Iris pigment epithelial cell (primary cell): Measurements from ENCODE around the gene TMEM138.

ENCODE experiments used
- DNase-seq: peaks from one replicate; pipeline ENCODE4 v3.0.0-alpha.2; 2011; ENCODE audit warnings: low read depth

TMEM138 gene

DNA sequence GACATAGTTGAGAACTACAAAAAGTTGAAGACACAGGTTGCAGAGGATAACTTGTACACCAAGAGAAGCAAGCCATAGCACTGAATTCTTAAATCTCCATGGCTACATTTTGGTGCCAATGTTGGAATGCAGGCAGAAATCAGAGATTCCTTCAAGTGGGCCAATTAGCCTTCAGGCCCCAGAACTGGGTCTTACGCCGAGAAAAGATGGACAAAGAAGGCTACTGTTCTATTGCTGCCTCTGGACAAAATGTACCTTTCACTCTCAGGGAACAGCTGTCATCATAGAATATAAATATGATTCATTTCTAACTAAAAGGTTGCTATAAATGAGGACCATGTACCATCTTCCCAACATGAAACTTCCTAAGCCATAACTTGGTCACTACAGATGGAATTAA is 43.9 kb downstream of the TMEM138 start:
- DNase-seq: no peak

DNA sequence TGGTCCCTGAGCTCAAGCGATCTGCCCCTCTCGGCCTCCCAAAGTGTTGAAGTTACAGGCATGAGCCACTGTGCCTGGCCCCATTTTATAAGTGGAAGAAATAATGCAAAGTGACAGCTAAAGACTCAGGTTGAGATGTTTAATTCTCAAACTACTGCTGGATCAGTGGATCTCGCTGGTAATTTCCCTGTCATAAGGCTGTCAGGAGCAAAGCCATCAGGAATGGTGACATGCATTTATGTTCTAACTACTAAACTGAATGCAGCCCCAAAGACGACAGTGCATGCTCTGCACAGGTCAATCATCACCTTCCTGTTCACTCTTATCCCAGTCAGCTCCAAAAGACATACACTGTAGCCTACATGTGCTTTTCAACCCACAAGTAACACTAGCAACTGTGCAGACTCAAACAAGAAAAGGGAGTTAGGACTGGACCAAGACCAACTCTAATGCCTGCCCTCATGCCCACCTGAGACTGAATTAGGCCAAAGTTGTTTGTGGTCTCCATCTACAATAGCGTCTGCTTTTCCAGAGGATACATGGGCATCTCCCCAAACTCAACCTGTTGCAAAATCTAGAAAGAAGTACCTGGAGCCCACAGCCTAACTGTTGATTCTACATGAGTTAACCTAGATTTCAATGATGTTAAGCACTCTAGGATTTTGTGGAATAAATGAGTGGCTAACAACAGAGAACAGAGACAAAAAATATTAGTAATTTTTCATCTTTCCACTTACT is 45.0 kb downstream of the TMEM138 start:
- no peak for DNase-seq

DNA sequence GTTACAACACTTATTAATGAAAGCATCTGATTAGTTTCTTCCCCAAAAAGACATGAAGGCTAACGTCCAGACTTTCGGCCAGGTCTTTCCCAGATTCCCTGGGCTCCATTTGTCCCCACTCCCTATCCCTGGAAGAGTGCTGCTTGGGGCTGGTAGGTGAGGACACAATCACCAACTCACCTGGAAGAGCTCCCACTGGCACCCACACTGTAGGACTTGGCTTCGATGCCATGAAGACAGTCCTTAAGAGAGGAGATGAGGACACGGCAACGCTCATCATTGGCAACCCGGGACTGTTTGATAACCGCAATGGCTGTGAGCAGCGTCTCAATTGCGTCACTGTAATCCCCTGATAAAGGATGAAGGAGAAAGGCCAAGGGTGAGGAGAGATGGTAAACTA is 49.4 kb downstream of the TMEM138 start:
- no peak for DNase-seq

DNA sequence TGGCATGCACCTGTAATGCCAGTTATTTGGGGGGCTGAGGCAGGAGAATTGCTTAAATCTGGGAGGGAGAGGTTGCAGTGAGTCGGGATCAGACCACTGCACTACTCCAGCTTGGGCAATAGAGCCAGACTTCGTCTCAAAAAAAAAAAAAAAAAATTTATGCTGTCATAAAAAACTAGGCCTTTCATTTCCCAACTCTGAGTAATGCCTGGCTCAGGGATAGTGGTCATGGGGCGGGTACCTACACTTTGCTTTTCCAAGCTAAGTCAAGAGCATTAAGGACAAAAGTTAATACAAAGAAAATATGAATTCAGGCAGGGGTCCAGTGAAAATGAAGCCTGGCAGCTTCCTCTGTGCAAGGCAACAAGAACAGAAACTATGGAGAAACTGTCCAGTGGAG is 51.3 kb downstream of the TMEM138 start:
- DNase-seq: peak; percentile 40

DNA sequence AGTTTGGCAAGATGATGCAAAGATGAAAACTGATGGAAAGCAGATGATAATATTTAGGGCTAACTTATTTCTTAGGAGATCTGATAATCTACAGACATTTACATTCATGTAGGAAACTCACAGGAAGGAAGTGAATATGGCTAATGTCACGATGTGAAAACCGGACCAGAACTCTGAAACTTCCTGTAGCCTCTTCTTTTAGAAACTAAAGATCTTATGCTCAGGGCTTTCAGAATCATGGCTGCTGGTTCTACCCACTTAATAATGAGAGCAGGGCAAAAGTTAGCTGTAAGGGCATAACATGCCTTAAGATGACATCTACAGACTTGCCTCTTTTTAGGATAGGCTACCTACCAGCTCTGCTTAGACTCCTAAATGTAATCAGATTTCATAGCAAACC is 52.4 kb downstream of the TMEM138 start:
- no peak for DNase-seq

DNA sequence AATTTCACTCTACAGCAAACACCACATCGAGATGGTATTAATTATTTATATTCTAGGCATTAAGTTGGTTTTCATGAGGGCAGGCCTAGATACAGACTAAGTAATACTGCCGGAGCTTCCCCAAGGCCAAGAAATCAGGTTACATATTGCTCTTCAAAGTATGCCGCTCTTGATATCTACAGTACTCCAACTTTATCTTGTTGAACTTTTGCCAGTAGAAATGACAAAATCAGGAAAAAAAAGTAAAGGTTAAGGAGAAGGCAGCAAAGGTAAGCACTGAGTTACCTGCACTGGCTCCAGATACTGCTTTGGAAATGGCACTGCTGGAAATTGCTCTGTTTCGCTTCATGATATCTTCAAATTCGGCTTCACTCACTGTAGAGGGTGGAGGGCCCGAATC is 53.2 kb downstream of the TMEM138 start:
- DNase-seq: no peak

DNA sequence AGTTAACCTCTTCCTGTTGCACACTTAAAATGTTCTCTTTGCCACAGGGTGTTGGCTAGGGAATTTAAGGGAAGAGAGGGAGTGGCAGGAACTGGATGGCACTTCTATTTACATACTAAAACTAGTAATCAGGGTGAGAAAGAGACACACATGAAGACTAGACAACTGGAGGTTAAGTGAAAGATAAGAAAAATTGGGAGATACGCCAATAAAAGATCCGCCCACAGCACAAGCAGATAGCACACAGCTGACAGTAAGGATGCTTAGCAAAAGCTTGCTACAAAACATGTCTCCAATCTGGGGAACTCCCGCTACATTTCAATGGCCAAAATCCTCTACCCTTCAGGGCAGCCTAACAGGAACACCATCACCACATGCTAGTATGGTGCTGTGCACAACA is 54.8 kb downstream of the TMEM138 start:
- DNase-seq: no peak

DNA sequence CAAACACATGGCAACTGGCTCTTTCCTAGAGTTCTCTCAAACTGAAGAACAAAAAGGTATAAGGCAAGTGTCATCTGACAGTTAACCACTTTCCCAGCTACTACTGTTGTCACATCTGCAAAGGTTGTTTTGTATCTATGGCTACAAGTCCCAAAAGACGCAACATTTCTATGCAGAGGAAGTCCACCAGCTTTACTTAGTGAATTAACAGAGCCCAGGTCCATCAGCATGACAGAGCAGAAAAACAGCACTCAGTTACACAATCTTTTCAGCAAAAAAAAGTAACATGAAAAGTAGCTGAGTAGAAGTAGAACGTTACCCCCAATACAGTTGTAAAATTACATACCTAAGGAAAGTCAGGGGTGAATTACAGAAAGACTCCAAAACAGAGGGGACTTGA is 55.5 kb downstream of the TMEM138 start:
- DNase-seq: peak; percentile 69

DNA sequence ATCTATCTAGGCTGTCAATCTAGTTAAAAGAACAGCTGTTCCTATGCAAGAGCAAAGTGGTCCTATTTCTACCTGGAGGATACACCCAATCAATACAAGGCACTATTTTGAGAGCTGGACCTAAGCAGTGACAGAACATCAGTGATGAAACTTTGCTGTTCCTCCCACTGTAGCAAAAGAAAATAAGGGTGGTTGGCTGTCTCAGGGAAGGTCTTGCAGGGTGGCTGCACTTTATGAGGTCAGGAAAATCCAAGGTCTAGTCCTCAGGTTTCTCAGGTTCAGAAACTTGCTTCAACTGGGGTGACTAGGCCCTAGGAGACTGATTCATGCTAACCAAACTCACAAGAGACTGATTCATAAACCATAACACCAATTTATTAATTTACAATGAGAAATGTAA is 56.0 kb downstream of the TMEM138 start:
- DNase-seq: peak; percentile 36
